Hematopoietic multipotent progenitor cell treated with erythropoietin and hydrocortisone succinate and interleukin-3 and kit ligand, for 8 days (in vitro differentiated cells): ENCODE data around the gene PREX1.
"Not testable (repeated sequence)": the region's sequence is repeated elsewhere in the genome, so short reads cannot be mapped to it uniquely, and the experiment has no call there.

Source experiments
- DNase-seq: peaks from one replicate; pipeline ENCODE4 v3.0.0-alpha.2; 2015

The PREX1 gene

GRCh38 chr20:48770700-48771442, 56.9 kb downstream of the PREX1 start:
- DNase-seq, result no peak

- DNase-seq, result peak; percentile 58
These were observed 58.5 kb downstream of the PREX1 start for GRCh38 chr20:48769069-48769983.

- DNase-seq, result no peak
These were observed 60.5 kb downstream of the PREX1 start for GRCh38 chr20:48766961-48767960.

- no peak for DNase-seq
These were observed 61.6 kb downstream of the PREX1 start for GRCh38 chr20:48766205-48766604.

GRCh38 chr20:48765359-48765758, 62.4 kb downstream of the PREX1 start:
- no peak for DNase-seq

- DNase-seq, result peak; percentile 91
These were observed 64.4 kb downstream of the PREX1 start for GRCh38 chr20:48763216-48763914.

GRCh38 chr20:48761874-48762273, 65.9 kb downstream of the PREX1 start:
- DNase-seq, result peak; percentile 6

- peak; percentile 24 for DNase-seq
These were observed 66.6 kb downstream of the PREX1 start for GRCh38 chr20:48761023-48761785.

GRCh38 chr20:48760403-48760983, 67.3 kb downstream of the PREX1 start:
- peak; percentile 27 for DNase-seq

- DNase-seq, result no peak
These were observed 68.1 kb downstream of the PREX1 start for GRCh38 chr20:48759631-48760245.

GRCh38 chr20:48758206-48758820, 69.5 kb downstream of the PREX1 start:
- no peak for DNase-seq

GRCh38 chr20:48756774-48757173, 71.0 kb downstream of the PREX1 start:
- DNase-seq, result not testable (repeated sequence)

- no peak for DNase-seq
These were observed 73.5 kb downstream of the PREX1 start for GRCh38 chr20:48754292-48754691.

GRCh38 chr20:48752963-48753362, 74.8 kb downstream of the PREX1 start:
- no peak for DNase-seq

- no peak for DNase-seq
These were observed 75.9 kb downstream of the PREX1 start for GRCh38 chr20:48751871-48752270.

- peak; percentile 27 for DNase-seq
These were observed 76.7 kb downstream of the PREX1 start for GRCh38 chr20:48750941-48751635.

GRCh38 chr20:48750376-48750775, 77.4 kb downstream of the PREX1 start:
- no peak for DNase-seq

- DNase-seq, result no peak
These were observed 78.4 kb downstream of the PREX1 start for GRCh38 chr20:48749437-48749836.

GRCh38 chr20:48748556-48748955, 79.2 kb downstream of the PREX1 start:
- no peak for DNase-seq
